ENCODE results near the gene HLA-DMB.

DNA sequence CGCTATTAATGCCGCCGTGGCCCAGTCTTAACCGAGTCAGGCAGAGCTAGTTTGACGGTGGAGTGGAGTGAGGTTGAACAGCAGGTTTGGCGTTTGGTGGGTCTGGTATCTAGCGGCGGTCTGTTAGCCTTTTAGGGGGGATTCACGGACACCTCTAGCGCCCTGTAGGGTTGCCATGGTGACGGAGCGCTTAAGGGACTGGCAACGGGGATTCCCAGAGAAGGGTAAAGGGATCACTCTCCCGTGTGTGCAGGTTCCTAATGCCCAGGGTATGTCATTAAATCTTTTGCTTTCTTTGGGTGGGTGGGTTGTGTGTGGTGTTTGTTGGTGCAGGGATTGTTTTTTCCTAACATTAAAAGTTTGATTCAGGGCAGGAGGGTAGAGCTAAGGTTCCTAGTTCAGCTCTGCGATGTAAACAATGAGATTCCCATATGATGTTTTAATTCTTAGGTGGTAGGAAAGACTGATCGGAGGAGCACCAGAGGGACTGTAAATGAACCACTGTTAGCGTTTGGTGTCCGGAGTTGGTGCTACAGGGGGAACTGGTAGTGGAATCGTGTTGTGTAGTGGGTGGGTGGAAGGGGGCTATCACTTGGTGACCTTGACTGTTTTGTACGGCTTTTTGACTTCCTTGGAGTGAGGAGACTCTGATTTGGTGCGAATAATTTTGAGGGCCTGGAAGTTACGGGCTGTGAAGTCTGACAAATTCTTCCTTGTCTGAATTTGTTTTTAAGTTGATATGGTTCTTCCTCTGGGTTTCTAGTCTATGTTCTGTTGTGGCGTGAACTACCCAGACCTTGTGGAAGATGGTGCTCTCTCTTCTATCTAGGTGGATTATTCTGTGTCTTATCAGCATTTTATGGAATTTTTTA is 32.6 kb upstream of the HLA-DMB start:
- TF ChIP-seq, protein P1, sequence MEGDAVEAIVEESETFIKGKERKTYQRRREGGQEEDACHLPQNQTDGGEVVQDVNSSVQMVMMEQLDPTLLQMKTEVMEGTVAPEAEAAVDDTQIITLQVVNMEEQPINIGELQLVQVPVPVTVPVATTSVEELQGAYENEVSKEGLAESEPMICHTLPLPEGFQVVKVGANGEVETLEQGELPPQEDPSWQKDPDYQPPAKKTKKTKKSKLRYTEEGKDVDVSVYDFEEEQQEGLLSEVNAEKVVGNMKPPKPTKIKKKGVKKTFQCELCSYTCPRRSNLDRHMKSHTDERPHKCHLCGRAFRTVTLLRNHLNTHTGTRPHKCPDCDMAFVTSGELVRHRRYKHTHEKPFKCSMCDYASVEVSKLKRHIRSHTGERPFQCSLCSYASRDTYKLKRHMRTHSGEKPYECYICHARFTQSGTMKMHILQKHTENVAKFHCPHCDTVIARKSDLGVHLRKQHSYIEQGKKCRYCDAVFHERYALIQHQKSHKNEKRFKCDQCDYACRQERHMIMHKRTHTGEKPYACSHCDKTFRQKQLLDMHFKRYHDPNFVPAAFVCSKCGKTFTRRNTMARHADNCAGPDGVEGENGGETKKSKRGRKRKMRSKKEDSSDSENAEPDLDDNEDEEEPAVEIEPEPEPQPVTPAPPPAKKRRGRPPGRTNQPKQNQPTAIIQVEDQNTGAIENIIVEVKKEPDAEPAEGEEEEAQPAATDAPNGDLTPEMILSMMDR (IDR thresholded peaks at IDR 0.05): no peak
- TF ChIP-seq POLR2A (IDR thresholded peaks at IDR 0.05): no peak
